Measurements from ENCODE around the gene GATC. TPM values are rescaled to one million over a fixed set of nuclear protein-coding genes. Genes with fewer than 3 reads are reported as not detected.

The GATC gene
- total RNA-seq, 2 experiments from 2014 or later = 25.4 to 31.9 TPM

GRCh38 chr12:120489018-120489417 lies 42.8 kb downstream of the GATC start:
- Mint-ChIP-seq H3K4me3 (no peak overlapping the region), H3K36me3 (ENCODE audit: low read depth) (no peaks in the 10 kb centered on the region), H3K27me3 (ENCODE audit: low read depth) (no peaks in the 10 kb centered on the region), H3K9me3 (ENCODE audit: insufficient read depth) (no peaks in the 10 kb centered on the region), H3K4me1 (ENCODE audit: low read depth) (no peaks in the 10 kb centered on the region), H3K27ac (no peak overlapping the region)
- ChIA-PET POLR2A (interaction anchor here (1.6 kb wide), 1 partner anchor 198 kb away, joined by 5 read pairs; no protein-coding TSS in a partner anchor), CTCF (no interaction called here)
- ATAC-seq (no peak), DNase-seq (no peak)

DNA sequence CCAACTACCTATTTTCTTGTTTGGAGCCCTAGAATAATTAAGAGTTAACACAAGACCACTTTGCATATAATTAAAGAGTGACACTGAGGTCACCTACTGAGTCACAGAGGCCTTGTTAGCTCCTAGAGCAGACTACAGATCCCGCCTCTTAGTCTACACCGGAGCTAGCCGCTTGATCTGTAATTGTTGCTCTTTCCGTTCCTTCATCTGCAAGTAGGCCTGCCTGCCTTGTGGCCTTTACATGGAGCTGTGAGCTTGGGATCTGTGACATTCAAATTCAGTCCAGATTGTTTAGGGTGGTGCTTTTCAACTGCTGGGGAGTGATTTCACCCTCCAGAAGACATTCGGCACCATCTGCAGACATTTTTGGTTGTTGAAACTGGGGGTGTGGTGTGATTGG lies 44.1 kb downstream of the GATC start:
- ChIA-PET CTCF (interaction anchor here (0.6 to 1.6 kb wide), 4 partner anchors 11 to 50 kb away, joined by 3 read pairs; no protein-coding TSS in a partner anchor), POLR2A (no interaction called here)
- ATAC-seq (no peak), DNase-seq (no peak)
- H3K4me1 Mint-ChIP-seq (ENCODE audit: low read depth) = peaks cover 8% of the 10 kb centered on the region
- no peaks in the 10 kb centered on the region for H3K36me3 Mint-ChIP-seq (ENCODE audit: low read depth)
- no peaks in the 10 kb centered on the region for H3K27me3 Mint-ChIP-seq (ENCODE audit: low read depth)
- H3K4me3 Mint-ChIP-seq = no peak overlapping the region
- H3K9me3 Mint-ChIP-seq (ENCODE audit: insufficient read depth) = no peaks in the 10 kb centered on the region
- no peak overlapping the region for H3K27ac Mint-ChIP-seq

DNA sequence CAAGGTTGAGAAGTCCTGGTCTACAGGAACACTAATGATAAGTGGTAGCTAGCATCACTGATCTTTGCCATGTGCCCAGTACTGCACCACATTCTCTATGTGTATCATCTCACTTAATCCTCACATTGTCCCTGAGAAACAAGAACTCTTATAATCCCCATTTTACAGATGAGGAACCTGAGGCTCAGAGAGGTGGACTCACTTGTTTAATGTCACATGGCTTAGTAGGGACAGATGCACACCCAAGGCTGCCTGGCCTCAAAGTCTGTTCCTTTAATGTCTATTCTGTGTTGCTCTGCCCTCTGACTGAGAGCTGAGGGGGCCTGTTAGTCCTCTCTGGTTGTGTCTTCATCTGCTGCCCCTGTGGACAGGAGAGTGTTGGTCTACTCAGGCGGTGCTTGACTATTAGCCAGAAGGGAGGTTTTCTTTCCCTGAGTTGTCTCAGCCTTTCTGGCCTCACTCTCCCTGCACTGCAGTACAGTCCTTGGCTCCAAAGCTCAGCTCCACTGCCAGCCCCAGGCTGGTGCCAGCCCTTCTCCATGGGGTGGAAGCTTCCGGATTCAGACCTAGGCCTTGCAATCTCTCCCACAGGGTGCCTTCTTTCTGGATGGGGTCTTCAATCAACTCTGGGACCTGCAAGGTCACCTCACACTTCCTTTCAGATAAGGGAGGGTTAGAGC lies 44.7 kb downstream of the GATC start:
- H3K27ac Mint-ChIP-seq = peak overlapping the region; percentile 9

DNA sequence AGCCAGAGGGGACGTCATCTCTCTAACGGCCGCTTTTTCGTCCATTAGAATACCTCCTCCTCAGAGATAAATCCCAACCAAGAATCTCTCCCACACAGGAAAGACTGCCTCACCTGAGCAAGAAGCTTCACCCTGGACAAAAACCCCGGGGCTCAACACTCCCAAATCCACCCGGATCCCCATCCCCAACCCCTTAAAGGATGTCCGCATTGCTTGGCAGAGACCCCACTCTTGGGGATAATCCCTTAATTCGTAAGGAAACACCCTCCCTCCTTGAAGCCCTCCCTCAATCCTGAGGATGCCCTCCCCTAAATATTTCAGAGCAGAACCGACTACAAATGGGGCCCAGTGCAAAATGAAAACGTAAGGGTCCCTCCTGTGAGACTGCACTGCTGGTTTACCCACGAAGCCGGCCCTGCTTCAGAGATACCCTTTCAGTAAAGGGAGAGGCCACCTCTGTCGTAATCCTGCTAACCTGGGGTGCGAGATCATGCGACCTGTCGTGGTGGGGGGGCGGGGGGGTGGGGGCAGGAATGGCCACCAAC lies 49.0 kb downstream of the GATC start:
- ChIA-PET CTCF (interaction anchor here (1.1 to 2.4 kb wide), 8 partner anchors 16 to 138 kb away, joined by 3 to 21 read pairs (median 6); partner anchors contain the start of gene SRSF9), POLR2A (interaction anchor here (0.9 to 3.4 kb wide), 4 partner anchors 26 to 294 kb away, joined by 3 to 19 read pairs (median 3); partner anchors contain the start of genes POP5, RPLP0 and SRSF9)
- no peaks in the 10 kb centered on the region for H3K9me3 Mint-ChIP-seq (ENCODE audit: insufficient read depth)
- peaks cover 30% of the 10 kb centered on the region for H3K4me1 Mint-ChIP-seq (ENCODE audit: low read depth)
- DNase-seq = no peak
- no peaks in the 10 kb centered on the region for H3K27me3 Mint-ChIP-seq (ENCODE audit: low read depth)
- peak overlapping the region; percentile 81 for H3K27ac Mint-ChIP-seq
- peak; percentile 13 for ATAC-seq
- peaks cover 28% of the 10 kb centered on the region for H3K36me3 Mint-ChIP-seq (ENCODE audit: low read depth)
- peak overlapping the region; percentile 89 for H3K4me3 Mint-ChIP-seq

More for the DNA sequence above, 44.7 kb downstream of the GATC start:
- ChIA-PET CTCF (interaction anchor here (0.6 to 1.6 kb wide), 5 partner anchors 8 to 51 kb away, joined by 3 to 4 read pairs (median 3); no protein-coding TSS in a partner anchor), POLR2A (no interaction called here)
- DNase-seq (no peak), ATAC-seq (no peak)
- H3K4me1 Mint-ChIP-seq (ENCODE audit: low read depth) = peaks cover 10% of the 10 kb centered on the region
- no peaks in the 10 kb centered on the region for H3K9me3 Mint-ChIP-seq (ENCODE audit: insufficient read depth)
- no peaks in the 10 kb centered on the region for H3K36me3 Mint-ChIP-seq (ENCODE audit: low read depth)
- H3K4me3 Mint-ChIP-seq = no peak overlapping the region
- no peaks in the 10 kb centered on the region for H3K27me3 Mint-ChIP-seq (ENCODE audit: low read depth)

DNA sequence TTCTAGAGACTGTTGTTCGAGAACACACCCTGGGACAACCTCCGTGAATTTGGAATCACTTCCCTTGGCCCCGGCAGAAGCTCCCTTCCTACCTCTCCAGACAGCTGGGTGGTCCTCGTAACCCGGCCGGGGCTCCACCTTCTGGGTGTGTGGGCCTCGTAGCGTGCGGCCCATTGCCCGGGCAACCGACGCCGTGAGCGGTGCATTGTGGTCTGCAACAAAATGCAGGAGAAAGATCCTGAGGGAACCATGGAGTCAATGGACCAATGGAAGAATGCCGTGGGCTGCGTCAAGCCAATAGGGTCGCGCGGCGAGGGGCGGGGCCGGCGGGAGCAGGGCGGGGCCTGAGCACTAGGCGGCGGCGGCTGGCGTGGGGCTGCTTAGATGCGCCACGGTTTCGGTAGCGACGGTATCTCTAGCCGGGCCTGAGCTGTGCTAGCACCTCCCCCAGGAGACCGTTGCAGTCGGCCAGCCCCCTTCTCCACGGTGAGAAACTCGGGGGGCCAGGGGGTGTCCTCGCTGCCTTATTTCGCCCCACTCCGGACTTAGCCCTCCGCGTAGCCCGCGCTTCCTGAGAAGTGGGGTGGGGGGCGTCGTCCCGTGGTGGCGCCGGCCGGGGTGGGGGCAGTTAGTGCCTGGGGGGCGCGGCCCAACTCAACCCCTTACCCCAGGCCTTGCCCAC lies 49.6 kb downstream of the GATC start, which contains the start of gene DYNLL1:
DYNLL1 (plus strand) TSS at position 383 of the 682 bp plus-strand sequence. CDS start 309 bp downstream, outside the sequence.
- Mint-ChIP-seq H3K36me3 (ENCODE audit: low read depth) (peaks cover 33% of the 10 kb centered on the region), H3K9me3 (ENCODE audit: insufficient read depth) (no peaks in the 10 kb centered on the region), H3K4me3 (peak within 1 kb of the TSS; percentile 89), H3K27me3 (ENCODE audit: low read depth) (no peaks in the 10 kb centered on the region), H3K27ac (peak within 1 kb of the TSS; percentile 85), H3K4me1 (ENCODE audit: low read depth) (peaks cover 35% of the 10 kb centered on the region)
- ChIA-PET CTCF (interaction anchor here (0.9 to 2.4 kb wide), 8 partner anchors 10 to 139 kb away, joined by 3 to 21 read pairs (median 6); partner anchors contain the start of gene SRSF9), POLR2A (interaction anchor here (0.9 to 3.4 kb wide), 7 partner anchors 23 to 295 kb away, joined by 3 to 19 read pairs (median 3); partner anchors contain the start of genes POP5, RNU4-2, RPLP0 and SRSF9)
- DNase-seq (peak; percentile 97), ATAC-seq (peak; percentile 94)

- Mint-ChIP-seq H3K9me3 (ENCODE audit: insufficient read depth) (no peaks in the 10 kb centered on the region), H3K27ac (peak overlapping the region; percentile 85), H3K4me3 (peak overlapping the region; percentile 89), H3K27me3 (ENCODE audit: low read depth) (no peaks in the 10 kb centered on the region), H3K4me1 (ENCODE audit: low read depth) (peaks cover 35% of the 10 kb centered on the region), H3K36me3 (ENCODE audit: low read depth) (peaks cover 33% of the 10 kb centered on the region)
- CTCF ChIA-PET = interaction anchor here (0.7 to 2.4 kb wide), 11 partner anchors 11 to 139 kb away, joined by 3 to 21 read pairs (median 3); partner anchors contain the start of gene SRSF9
- POLR2A ChIA-PET = interaction anchor here (0.9 to 3.4 kb wide), 6 partner anchors 24 to 205 kb away, joined by 3 to 19 read pairs (median 3); partner anchors contain the start of genes POP5, RNU4-2 and SRSF9
- ATAC-seq = peak; percentile 10
- peak; percentile 62 for DNase-seq
These were observed 50.4 kb downstream of the GATC start for GRCh38 chr12:120496413-120497340.

DNA sequence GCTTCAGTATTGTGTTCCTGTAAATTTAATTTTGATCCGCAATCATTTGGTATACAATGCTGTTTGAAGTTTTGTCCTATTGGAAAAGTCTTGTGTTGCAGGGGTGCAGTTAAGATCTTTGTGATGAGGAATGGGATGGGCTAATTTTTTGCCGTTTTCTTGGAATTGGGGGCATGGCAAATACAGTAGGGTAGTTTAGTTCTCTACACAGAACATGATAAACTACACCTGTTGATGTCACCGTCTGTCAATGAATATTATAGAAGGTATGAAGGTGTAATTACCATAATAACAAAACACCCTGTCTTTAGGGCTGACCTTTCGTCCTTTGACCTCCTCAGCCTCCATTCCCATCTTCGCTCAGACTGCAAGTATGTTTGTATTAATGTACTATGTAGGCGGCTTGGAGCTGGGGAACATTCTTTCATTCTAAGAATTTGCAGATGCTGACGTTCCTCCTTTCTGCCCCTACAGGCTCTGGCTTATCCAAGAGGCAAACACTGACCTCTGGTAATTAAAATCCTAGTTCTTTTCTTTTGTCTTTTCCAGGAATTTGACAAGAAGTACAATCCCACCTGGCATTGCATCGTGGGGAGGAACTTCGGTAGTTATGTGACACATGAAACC lies 51.4 kb downstream of the GATC start:
- peak overlapping the region; percentile 31 for H3K27ac Mint-ChIP-seq
- no peaks in the 10 kb centered on the region for H3K9me3 Mint-ChIP-seq (ENCODE audit: insufficient read depth)
- peaks cover 36% of the 10 kb centered on the region for H3K36me3 Mint-ChIP-seq (ENCODE audit: low read depth)
- ChIA-PET POLR2A (interaction anchor here (1.3 to 3.4 kb wide), 3 partner anchors 25 to 206 kb away, joined by 3 to 19 read pairs (median 8); partner anchors contain the start of genes RNU4-2 and SRSF9), CTCF (interaction anchor here (0.7 to 2.4 kb wide), 7 partner anchors 12 to 140 kb away, joined by 3 to 21 read pairs (median 3); partner anchors contain the start of gene SRSF9)
- H3K4me1 Mint-ChIP-seq (ENCODE audit: low read depth) = peaks cover 35% of the 10 kb centered on the region
- H3K27me3 Mint-ChIP-seq (ENCODE audit: low read depth) = no peaks in the 10 kb centered on the region
- no peak for ATAC-seq
- no peak for DNase-seq
- peak overlapping the region; percentile 89 for H3K4me3 Mint-ChIP-seq

DNA sequence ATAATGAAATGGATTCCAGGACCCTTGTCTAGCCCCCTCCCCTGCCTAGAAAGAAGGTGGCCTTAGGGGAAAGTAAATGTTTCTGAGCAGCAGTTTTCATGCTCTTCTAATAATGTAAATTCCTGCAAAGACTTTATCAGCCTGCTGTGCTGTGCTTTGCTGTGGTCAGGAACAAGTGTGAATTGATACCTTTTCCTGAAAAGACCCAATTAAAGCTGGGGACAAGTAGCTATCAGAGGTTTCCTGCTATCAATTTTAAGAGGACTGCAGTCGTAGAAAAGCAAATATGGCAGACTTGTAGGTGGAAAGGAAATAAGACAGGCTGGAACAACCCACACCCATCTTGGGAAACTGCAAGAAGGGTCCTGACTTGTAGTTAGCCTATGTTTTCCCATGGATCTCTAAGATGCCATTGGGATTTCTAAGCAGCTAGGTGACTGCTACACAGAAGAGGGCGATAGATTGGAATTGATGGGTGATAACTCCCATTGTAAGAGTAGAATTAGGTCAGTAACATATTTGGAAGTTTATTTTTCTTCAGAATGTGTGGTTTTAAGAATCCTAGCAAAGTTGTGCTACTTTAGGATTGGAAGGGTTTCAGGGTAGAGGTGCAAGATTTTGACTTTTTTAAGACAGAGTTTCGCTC lies 52.7 kb downstream of the GATC start:
- no peak overlapping the region for H3K27ac Mint-ChIP-seq

DNA sequence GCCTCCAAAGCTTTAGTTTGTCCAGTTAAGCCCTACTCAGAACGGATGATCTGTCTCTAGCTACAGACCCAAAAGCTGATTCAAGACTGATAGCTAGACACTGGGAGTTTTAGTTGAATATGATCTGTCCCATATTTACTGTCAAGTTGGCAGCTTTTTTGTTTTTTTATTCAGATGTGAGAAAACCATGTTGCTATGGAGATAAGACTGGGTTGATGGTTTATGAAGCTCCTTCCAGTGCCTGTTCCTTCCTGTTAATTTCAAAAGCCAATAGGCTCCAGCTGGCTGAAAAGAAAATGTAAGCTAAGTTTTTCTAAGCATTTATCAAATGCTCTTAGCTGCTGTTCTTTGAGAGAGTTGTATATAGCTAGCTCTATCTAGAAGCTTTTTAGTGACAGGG lies 54.3 kb downstream of the GATC start:
- ChIA-PET CTCF (interaction anchor here (1.0 to 1.2 kb wide), 3 partner anchors 9 to 60 kb away, joined by 3 to 5 read pairs (median 4); partner anchors contain the start of gene SRSF9), POLR2A (interaction anchor here (1.0 to 1.1 kb wide), 2 partner anchors 31 to 208 kb away, joined by 3 to 4 read pairs; partner anchors contain the start of genes RNU4-1 and SRSF9)
- peaks cover 25% of the 10 kb centered on the region for H3K4me1 Mint-ChIP-seq (ENCODE audit: low read depth)
- ATAC-seq (no peak), DNase-seq (no peak)
- no peak overlapping the region for H3K4me3 Mint-ChIP-seq
- no peaks in the 10 kb centered on the region for H3K9me3 Mint-ChIP-seq (ENCODE audit: insufficient read depth)
- H3K27ac Mint-ChIP-seq = no peak overlapping the region
- H3K27me3 Mint-ChIP-seq (ENCODE audit: low read depth) = no peaks in the 10 kb centered on the region
- H3K36me3 Mint-ChIP-seq (ENCODE audit: low read depth) = peaks cover 49% of the 10 kb centered on the region

More for the DNA sequence above, 52.7 kb downstream of the GATC start:
- Mint-ChIP-seq H3K27me3 (ENCODE audit: low read depth) (no peaks in the 10 kb centered on the region), H3K4me3 (no peak overlapping the region), H3K9me3 (ENCODE audit: insufficient read depth) (no peaks in the 10 kb centered on the region), H3K36me3 (ENCODE audit: low read depth) (peaks cover 46% of the 10 kb centered on the region), H3K4me1 (ENCODE audit: low read depth) (peaks cover 35% of the 10 kb centered on the region)
- ATAC-seq = no peak
- DNase-seq = no peak
- ChIA-PET CTCF (interaction anchor here (0.8 to 1.1 kb wide), 2 partner anchors 11 to 148 kb away, joined by 3 read pairs; no protein-coding TSS in a partner anchor), POLR2A (no interaction called here)

DNA sequence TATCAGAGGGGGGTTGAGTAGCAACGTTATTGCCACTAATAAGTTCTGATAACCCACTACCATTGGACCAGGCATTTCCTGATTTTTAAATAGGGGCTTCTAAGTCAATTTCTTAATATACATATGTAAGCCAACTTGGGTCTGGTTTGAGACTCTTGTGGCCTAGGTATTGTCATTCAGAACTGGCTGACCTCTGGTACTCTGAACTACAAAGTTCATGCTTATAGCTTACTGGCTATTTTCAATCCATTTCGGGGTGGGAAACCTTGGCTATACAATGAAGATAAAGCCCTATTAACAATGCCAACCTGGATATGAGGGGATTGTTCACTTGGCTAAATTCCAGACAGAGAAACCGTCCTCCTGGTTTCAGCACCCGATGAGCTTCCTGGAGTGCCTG lies 58.3 kb downstream of the GATC start:
- ATAC-seq (no peak), DNase-seq (no peak)
- Mint-ChIP-seq H3K27ac (no peak overlapping the region), H3K4me1 (ENCODE audit: low read depth) (peaks cover 5% of the 10 kb centered on the region), H3K36me3 (ENCODE audit: low read depth) (peaks cover 29% of the 10 kb centered on the region), H3K9me3 (ENCODE audit: insufficient read depth) (no peaks in the 10 kb centered on the region), H3K27me3 (ENCODE audit: low read depth) (no peaks in the 10 kb centered on the region), H3K4me3 (no peak overlapping the region)
- ChIA-PET CTCF (interaction anchor here (1.0 kb wide), 2 partner anchors 61 to 81 kb away, joined by 3 read pairs; no protein-coding TSS in a partner anchor), POLR2A (no interaction called here)

Data from activated CD8-positive, alpha-beta T cell treated with anti-CD3 and anti-CD28 coated beads, Interleukin-2, amount 10 ng/mL, durations not matched to agents 7 days and 5 days (primary cell).